Right lobe of liver (tissue), 6 donors: ENCODE measurements around the gene ZNF202. TPM values are rescaled to one million over a fixed set of nuclear protein-coding genes. Genes with fewer than 3 reads are reported as not detected.

Experiments
- ATAC-seq, 4 donors: fragments of 200-7000 bp; cut with Tn5 transposase; one replicate each; pipeline ENCODE4 v1.9.1; 2020; ENCODE audit warnings: mild to moderate bottlenecking in 4 of 4, moderate library complexity in 4 of 4
- DNase-seq, 3 donors: peaks; one replicate each; pipeline ENCODE4 v3.0.0-alpha.2; 2020
- H3K27ac ChIP-seq, 3 donors: fragments of 200-600 bp; one replicate each; pipeline ENCODE4 v1.8.0; 2022
- H3K27me3 ChIP-seq, 2 donors: fragments of 200-600 bp; one replicate each; pipeline ENCODE4 v1.8.0; 2022
- H3K36me3 ChIP-seq, 4 donors: fragments of 200-600 bp; sonication (generic) in 1 of 4; one replicate each; pipeline versions ENCODE4 v1.5.1 to v1.8.0; 2017 to 2022; ENCODE audit warnings: control low read depth in 1 of 4
- H3K4me1 ChIP-seq, 4 donors: fragments of 200-600 bp; sonication (generic) in 1 of 4; one replicate each; pipeline versions ENCODE4 v1.5.1 to v1.8.0; 2017 to 2022; ENCODE audit warnings: control low read depth in 1 of 4
- H3K4me3 ChIP-seq, 3 donors: fragments of 200-600 bp; one replicate each; pipeline ENCODE4 v1.8.0; 2022
- H3K9me3 ChIP-seq, 4 donors: fragments of 200-600 bp; sonication (generic) in 1 of 4; one replicate each; pipeline versions ENCODE4 v1.5.1 to v1.8.0; 2017 to 2022; ENCODE audit warnings: control low read depth in 1 of 4
- CTCF ChIP-seq, 4 donors: fragments of 200-600 bp in 3 of 4; fragments of 450-650 bp in 1 of 4; IDR thresholded peaks; one replicate each; pipeline versions ENCODE4 v1.5.1 to v1.8.0; 2016 to 2022; ENCODE audit warnings: antibody characterized with exemption in 4 of 4, mild to moderate bottlenecking in 2 of 4
- POLR2A ChIP-seq: fragments of 450-650 bp; IDR thresholded peaks from one replicate; pipeline ENCODE4 v1.6.1; 2017; ENCODE audit warnings: antibody characterized with exemption, mild to moderate bottlenecking
- WGBS: methylation state at CpG from one replicate; pipeline ENCODE4 v1.1.6; 2018; ENCODE audit warnings: low coverage, low lambda C conversion rate; ENCODE audit not compliant: insufficient coverage; ENCODE audit errors: missing lambda C conversion rate; 5-methylcytosine and 5-hydroxymethylcytosine counted together
- intact Hi-C, 2 donors: fragments of 100-400 bp; cut with DNase I; formaldehyde crosslinking; loops; one replicate each; pipeline versions ENCODE4 v1.11.2 to v1.14.1; 2022
- small RNA-seq, 2 experiments: library from RNA; depleted of rRNA; stranded (forward); fragments of <200 nt; gene quantifications; one replicate each; pipeline ENCODE3, GENCODE V24; 2016
- total RNA-seq, 6 experiments: library from RNA; depleted of rRNA in 2 of 6; stranded (reverse); fragments of >200 nt in 2 of 6; fragmentation: NEBNext Ultra II Directional in 3 of 6; extraction: Animal tissue kit (Norgen Biotek cat#: 25700) in 3 of 6; gene quantifications; one replicate each; pipeline versions ENCODE4 v1.1.0 to v1.2.4, GENCODE V29; 2016 to 2023
- donor health status: DM: no; HTN: yes; CAD: no.
- donor health status: DM: no; HTN: no; CAD: no.
- donor health status: DM: no; HTN: no; CAD: no.
- donor health status: DM: no; HTN: yes; CAD: no.
- donor health status: DM: no; HTN: yes; CAD: no.

Gene ZNF202
- total RNA-seq, 6 experiments from 2014 or later, result 2.0 to 4.0 (median 2.7) TPM

- no peak overlapping the region for H3K27ac ChIP-seq
- TF ChIP-seq CTCF (IDR thresholded peaks at IDR 0.05), result no peak
- TF ChIP-seq POLR2A, result no peak
- H3K4me1 ChIP-seq, result no peaks in the 10 kb centered on the region
- no peak for DNase-seq
- no peaks in the 10 kb centered on the region for H3K27me3 ChIP-seq
- 53% methylated on average over 2 of the region's 2 CpGs for WGBS
- intact Hi-C loops, result no loop called here
- ATAC-seq, result no peak
- H3K36me3 ChIP-seq, result no peaks in the 10 kb centered on the region
- H3K4me3 ChIP-seq, result no peak overlapping the region
- H3K9me3 ChIP-seq, result no peaks in the 10 kb centered on the region
Measured at GRCh38 chr11:123681030-123681429, 60.4 kb downstream of the ZNF202 start.

GRCh38 chr11:123678246-123678645 lies 63.2 kb downstream of the ZNF202 start:
- no peaks in the 10 kb centered on the region for H3K27me3 ChIP-seq
- ATAC-seq (no peak), DNase-seq (no peak)
- H3K4me3 ChIP-seq, result no peak overlapping the region
- intact Hi-C loops, result no loop called here
- H3K36me3 ChIP-seq, result no peaks in the 10 kb centered on the region
- no peak for TF ChIP-seq POLR2A
- TF ChIP-seq CTCF (IDR thresholded peaks at IDR 0.05), result no peak
- no peaks in the 10 kb centered on the region for H3K9me3 ChIP-seq
- H3K4me1 ChIP-seq, result no peaks in the 10 kb centered on the region
- no CpG with 5 or more reads among the region's 2 CpGs for WGBS
- H3K27ac ChIP-seq, result no peak overlapping the region

- no peak for TF ChIP-seq CTCF (IDR thresholded peaks at IDR 0.05)
- no peak for TF ChIP-seq POLR2A
- no peaks in the 10 kb centered on the region for H3K27me3 ChIP-seq
- WGBS, result 34% methylated on average over 2 of the region's 2 CpGs
- intact Hi-C loops, result no loop called here
- ATAC-seq, result no peak
- no peaks in the 10 kb centered on the region for H3K4me1 ChIP-seq
- H3K4me3 ChIP-seq, result no peak overlapping the region
- DNase-seq, result no peak
- H3K27ac ChIP-seq, result no peak overlapping the region
- H3K36me3 ChIP-seq, result no peaks in the 10 kb centered on the region
- H3K9me3 ChIP-seq, result no peaks in the 10 kb centered on the region
Measured at GRCh38 chr11:123677510-123677909, 64.0 kb downstream of the ZNF202 start.

- WGBS, result 63% methylated on average over 2 of the region's 2 CpGs
Measured at GRCh38 chr11:123674297-123674696, 67.2 kb downstream of the ZNF202 start.

More at GRCh38 chr11:123674297-123674696, 67.2 kb downstream of the ZNF202 start:
- Histone ChIP-seq H3K9me3 (no peaks in the 10 kb centered on the region), H3K4me1 (no peaks in the 10 kb centered on the region), H3K27ac (no peak overlapping the region), H3K27me3 (no peaks in the 10 kb centered on the region), H3K4me3 (no peak overlapping the region), H3K36me3 (no peaks in the 10 kb centered on the region)
- no peak for DNase-seq
- ATAC-seq, result no peak
- no peak for TF ChIP-seq POLR2A
- TF ChIP-seq CTCF (IDR thresholded peaks at IDR 0.05), result no peak
- intact Hi-C loops, result no loop called here

Small RNA genes within 50 kb of the gene (small RNA-seq; reads per million reads assigned to genes)
- 0 reads per million in 2 experiments for gene RNU1-21P

Other genes starting within 250 kb of the ZNF202 start
- gene SCN3B, start 87.0 kb downstream of the ZNF202 start, total RNA-seq, result under 1 TPM in 5 of 6 experiments, not detected in 1; 0.04 to 0.20 (median 0.09) TPM
- not detected for gene OR6X1, start 12.9 kb upstream of the ZNF202 start, total RNA-seq
- gene OR6M1, start 64.7 kb upstream of the ZNF202 start, total RNA-seq, result not detected
- not detected for gene TMEM225, start 144.0 kb upstream of the ZNF202 start, total RNA-seq
- not detected for gene OR8D4, start 160.5 kb upstream of the ZNF202 start, total RNA-seq
- gene OR4D5, start 198.0 kb upstream of the ZNF202 start, total RNA-seq, result not detected
- not detected for gene OR6T1, start 202.2 kb upstream of the ZNF202 start, total RNA-seq
- gene OR10S1, start 236.1 kb upstream of the ZNF202 start, total RNA-seq, result not detected